GM19452 (cell line): ENCODE measurements around the gene RNF181.
A peak's percentile ranks its signal among the peaks of the same experiment; 100 is the strongest.
"Not testable (repeated sequence)": the region's sequence is repeated elsewhere in the genome, so short reads cannot be mapped to it uniquely, and the experiment has no call there.

Experiments used
- ATAC-seq: cut with Tn5 transposase; IDR thresholded peaks from one replicate; pipeline ENCODE4 v1.9.1; 2021; ENCODE audit not compliant: unreplicated experiment

Gene RNF181

GRCh38 chr2:85611705-85612587, 16.4 kb downstream of the RNF181 start, which contains the start of gene C2orf68:
C2orf68 (minus strand) TSS chr2:85612066; CDS start chr2:85611984, 82 bp downstream.
- ATAC-seq = peak; percentile 68

DNA sequence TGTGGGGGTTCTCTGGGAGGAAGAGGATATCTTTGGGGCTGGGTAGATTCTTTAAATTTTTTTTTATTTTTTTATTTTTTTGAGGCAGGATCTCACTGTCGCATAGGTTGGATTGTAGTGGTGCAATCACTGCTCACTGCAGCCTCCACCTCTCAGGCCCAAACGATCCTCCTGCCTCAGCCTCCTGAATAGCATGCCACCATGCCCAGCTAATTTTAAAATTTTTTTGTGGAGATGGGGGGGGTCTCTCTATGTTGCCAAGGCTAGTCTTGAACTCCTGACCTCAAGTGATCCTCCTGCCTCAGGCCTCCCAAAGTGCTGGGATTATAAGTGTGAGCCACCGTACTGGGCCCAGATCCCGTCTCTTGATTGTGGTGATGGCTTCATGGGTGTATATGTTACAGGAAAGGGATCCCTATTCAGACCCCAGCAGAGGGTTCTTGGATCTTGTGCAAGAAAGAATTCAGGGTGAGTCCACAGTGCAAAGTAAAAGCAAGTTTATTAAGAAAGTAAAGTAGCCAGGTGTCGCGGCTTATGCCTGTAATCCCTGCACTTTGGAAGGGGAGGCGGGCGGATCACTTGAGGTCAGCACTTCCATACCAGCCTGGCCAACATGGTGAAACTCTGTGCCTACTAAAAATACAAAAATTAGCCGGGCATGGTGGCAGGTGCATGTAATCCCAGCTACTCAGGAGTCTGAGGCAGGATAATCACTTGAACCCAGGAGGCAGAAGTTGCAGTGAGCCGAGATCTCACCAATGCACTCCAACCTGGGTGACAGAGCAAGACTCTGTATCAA, 18.4 kb downstream of the RNF181 start:
- no peak for ATAC-seq

- not testable (repeated sequence) for ATAC-seq
Observed at GRCh38 chr2:85614757-85615156, 19.2 kb downstream of the RNF181 start.

- ATAC-seq = no peak
Observed at GRCh38 chr2:85615413-85615728, 19.8 kb downstream of the RNF181 start.

DNA sequence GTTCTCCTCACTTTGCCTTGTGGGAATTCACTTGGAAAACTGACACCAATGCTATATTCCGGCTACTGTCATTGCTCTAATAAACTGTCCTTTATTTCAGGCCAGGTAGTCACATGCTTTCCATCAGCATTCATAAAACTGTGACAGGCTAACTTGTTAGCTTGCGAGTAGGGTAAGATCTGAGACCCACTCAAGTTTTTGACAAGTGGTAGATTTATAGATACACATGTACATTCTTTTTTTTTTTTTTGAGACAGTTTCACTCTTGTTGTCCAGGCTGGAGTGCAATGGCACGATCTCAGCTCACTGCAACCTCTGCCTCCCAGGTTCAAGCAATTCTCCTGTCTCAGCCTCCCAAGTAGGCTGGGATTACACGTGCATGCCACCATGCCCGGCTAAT, 22.2 kb downstream of the RNF181 start:
- not testable (repeated sequence) for ATAC-seq

DNA sequence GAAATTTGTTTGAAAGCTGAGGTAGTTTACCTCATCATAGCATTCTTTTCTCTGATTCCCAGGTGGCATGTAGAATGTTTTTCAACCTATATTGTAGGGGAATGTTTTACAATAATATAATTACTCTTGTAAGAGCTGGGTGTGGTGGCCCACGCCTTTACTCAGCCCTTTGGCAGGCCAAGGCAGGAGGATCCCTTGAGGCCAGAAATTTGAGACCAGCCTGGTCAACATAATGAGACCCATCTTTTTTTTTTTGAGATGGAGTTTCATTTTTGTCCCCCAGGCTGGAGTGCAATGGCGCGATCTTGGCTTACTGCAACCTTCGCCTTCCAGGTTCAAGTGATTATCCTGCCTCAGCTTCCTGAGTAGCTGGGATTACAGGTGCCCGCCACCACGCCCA, 24.1 kb downstream of the RNF181 start:
- ATAC-seq = no peak

- no peak for ATAC-seq
Observed at GRCh38 chr2:85621338-85621737, 25.8 kb downstream of the RNF181 start.

DNA sequence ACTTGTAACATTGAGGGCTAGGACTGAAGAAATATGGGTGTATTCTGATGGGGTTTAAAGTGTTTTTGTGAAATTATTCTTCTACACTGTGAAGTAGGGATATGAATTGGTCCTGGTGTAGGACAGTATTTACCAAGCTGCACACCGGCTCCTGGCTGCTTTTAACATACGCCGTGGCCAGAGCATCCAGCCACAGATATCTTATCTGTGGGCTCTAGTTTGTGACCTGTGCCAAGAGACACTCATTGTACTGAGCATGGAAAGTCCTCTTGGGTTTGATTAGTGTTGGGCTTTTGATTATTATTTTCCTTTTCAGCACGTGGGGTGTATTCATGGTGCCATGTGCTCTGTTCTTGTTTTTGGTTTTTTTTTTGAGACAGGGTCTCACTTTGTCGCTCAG, 28.4 kb downstream of the RNF181 start:
- ATAC-seq = no peak

DNA sequence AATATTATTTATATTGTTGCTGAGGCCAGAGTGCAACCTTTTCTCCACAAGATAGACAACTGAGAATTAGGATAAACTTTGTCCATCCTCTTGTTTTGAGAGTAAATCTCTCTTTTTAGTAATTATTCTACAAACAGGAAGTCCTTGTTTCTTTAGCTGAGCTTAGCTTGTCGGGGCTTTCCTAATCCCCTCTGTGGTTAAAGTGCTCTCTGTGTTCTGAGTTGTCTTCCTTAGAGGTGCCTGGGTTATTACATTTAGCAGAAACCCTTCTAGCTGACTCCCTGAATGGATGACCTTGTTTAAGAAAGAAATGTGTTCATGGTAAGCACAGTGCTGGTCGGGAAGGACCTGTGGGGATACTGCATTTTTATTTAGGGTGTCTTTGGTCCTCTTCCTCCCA, 33.1 kb downstream of the RNF181 start:
- ATAC-seq = no peak

DNA sequence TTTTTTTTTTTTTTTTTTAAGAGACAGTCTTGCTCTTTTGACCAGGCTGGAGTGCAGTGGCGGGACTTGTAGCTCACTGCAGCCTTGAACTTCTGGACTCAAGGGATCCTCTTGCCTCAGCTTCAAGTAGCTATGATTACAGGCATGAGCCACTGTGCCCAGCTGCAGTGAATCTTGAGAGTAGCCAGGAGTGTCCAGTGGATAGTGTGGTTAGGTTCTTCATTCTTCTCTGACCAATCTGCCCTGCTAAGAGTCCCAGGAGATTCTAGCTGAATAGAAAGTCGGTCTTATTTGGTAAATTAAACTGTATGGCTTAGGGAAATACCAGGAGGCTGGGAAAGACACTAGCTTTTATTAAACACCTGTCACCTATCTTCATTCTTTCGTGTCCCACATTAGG, 35.8 kb downstream of the RNF181 start:
- ATAC-seq = no peak

GRCh38 chr2:85635011-85635410, 39.5 kb downstream of the RNF181 start:
- no peak for ATAC-seq

DNA sequence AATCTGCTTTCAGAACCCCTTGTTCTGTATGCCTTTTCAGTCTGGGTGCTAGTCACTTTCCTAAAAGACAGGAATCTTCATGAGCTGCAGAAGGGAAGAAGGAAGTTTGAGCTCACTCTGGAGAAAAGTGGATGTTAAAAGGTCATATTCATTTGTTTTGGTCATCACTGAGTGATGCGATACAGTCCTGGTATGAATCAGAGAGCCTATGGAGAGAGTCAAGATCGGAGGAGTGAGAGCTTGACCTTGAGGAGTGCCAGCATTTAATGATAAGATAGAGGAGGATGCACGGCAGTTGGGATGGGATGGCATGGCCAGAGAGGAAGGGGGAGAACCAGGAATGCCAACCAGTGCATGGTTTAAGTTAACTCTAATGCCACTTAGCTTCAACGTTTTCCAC, 40.1 kb downstream of the RNF181 start:
- ATAC-seq = no peak

GRCh38 chr2:85642725-85643124, 47.2 kb downstream of the RNF181 start:
- ATAC-seq = no peak

GRCh38 chr2:85644909-85645308, 49.4 kb downstream of the RNF181 start:
- no peak for ATAC-seq

DNA sequence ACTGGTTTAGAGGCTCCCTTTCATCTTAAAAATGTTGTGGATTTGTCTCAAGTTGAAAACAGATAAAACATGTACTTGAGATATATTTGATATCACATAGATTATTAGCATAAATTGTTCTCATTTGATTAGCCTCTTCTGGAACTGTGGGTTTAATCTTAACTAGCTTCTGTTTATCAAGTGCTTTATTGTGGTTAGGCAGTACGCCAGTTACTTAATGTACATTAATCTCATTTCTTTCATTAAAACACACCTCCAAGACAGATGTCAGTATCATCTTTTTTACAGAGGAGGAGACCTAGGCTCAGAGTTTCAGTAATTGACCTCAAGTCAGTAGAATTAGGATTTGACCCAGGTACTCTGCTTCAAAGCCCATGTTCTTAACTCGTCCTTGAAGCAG, 50.6 kb downstream of the RNF181 start:
- no peak for ATAC-seq
